ENCODE measurements around the gene PGAP3. TPM values are rescaled to one million over a fixed set of nuclear protein-coding genes. Genes with fewer than 3 reads are reported as not detected.
A peak's percentile ranks its signal among the peaks of the same experiment; 100 is the strongest.

Gene PGAP3
- total and polyA plus RNA-seq, 2 of the 4 experiments (the other 2 are of a cell fraction), result 4.3 to 9.8 TPM

GRCh38 chr17:39687101-39687545 lies 734 bp downstream of the PGAP3 start:
- CTCF ChIA-PET, result interaction anchor here (1.0 to 1.5 kb wide), 5 partner anchors 12 to 66 kb away, joined by 3 to 5 read pairs (median 3); no protein-coding TSS in a partner anchor
- Histone ChIP-seq H3K56ac (ENCODE audit: extremely low read depth, insufficient read depth, low read length) (no peak overlapping the region), H3K14ac (replicated peaks; ENCODE audit: low read depth, low read length) (0 out of 2 replicates have a peak overlapping the region, but pooled peaks have one; percentile 23), H2AFZ (replicated peaks; ENCODE audit: low read length, poor library complexity) (peak overlapping the region; percentile 83), H4K5ac (ENCODE audit: low read depth, low read length) (peak overlapping the region; percentile 94), H3K23ac (ENCODE audit: low read depth, low read length) (no peak overlapping the region), H3K79me1 (ENCODE audit: low read depth in 1 of 2, low read length in 2 of 2) (peaks cover 8 to 16% of the 10 kb centered on the region in 2 experiments), H4K91ac (ENCODE audit: insufficient read depth, low read depth, low read length) (0 out of 2 replicates have a peak overlapping the region, but pooled peaks have one; percentile 37), H3K4ac (ENCODE audit: low read depth, low read length) (peak overlapping the region; percentile 57), H2BK120ac (ENCODE audit: low read depth, low read length) (no peak overlapping the region), H3K9me3 (ENCODE audit: control insufficient read depth, insufficient read depth, low read length) (no peaks in the 10 kb centered on the region), H2BK20ac (ENCODE audit: low read depth, low read length) (no peak overlapping the region), H4K20me1 (ENCODE audit: insufficient read depth, low read length) (no peaks in the 10 kb centered on the region), H3K4me2 (ENCODE audit: low read depth, low read length) (peak overlapping the region; percentile 71), H3K18ac (ENCODE audit: low read depth, low read length) (no peak overlapping the region), H3K4me1 (ENCODE audit: control insufficient read depth, insufficient read depth, low read length) (peaks cover 9% of the 10 kb centered on the region), H2BK15ac (ENCODE audit: low read depth, low read length) (no peak overlapping the region), H3K9me1 (ENCODE audit: insufficient read depth, low read length) (peaks cover 8% of the 10 kb centered on the region), H3K36me3 (ENCODE audit: control insufficient read depth, insufficient read depth, low read length) (peaks cover 7% of the 10 kb centered on the region), H3K4me3 (ENCODE audit: insufficient read depth, low read depth, low read length) (peak overlapping the region; percentile 81; the same call in 1 of the 2 replicates), H3K27me3 (ENCODE audit: control insufficient read depth, insufficient read depth, low read length) (no peaks in the 10 kb centered on the region), H2AK9ac (replicated peaks; ENCODE audit: low read depth, low read length, poor library complexity) (no peak overlapping the region), H2BK5ac (ENCODE audit: low read depth, low read length, poor library complexity, severe bottlenecking) (no peak overlapping the region), H2AK5ac (ENCODE audit: low read depth, low read length) (no peak overlapping the region), H4K8ac (ENCODE audit: low read depth in 2 of 2, low read length in 2 of 2) (peak overlapping the region; percentile 98 to 99), H3K9ac (ENCODE audit: low read depth, low read length) (no peak overlapping the region), H3K27ac (ENCODE audit: insufficient read depth, low read length) (no peak overlapping the region)
- intact Hi-C loops (cut with micrococcal nuclease), result no loop called here
- no peak for TF ChIP-seq BHLHE40 (IDR thresholded peaks at IDR 0.05; ENCODE audit: low read depth, low read length)
- TF ChIP-seq FOS (IDR thresholded peaks at IDR 0.05; ENCODE audit: low read depth, low read length), result no peak
- no peak for TF ChIP-seq MAFK (IDR thresholded peaks at IDR 0.05; ENCODE audit: low read depth, low read length)
- no peak for TF ChIP-seq CEBPB (IDR thresholded peaks at IDR 0.05; ENCODE audit: low read depth, low read length)
- no peak for TF ChIP-seq NFE2L2 (IDR thresholded peaks at IDR 0.05; ENCODE audit: low read depth, low read length)
- no peak for TF ChIP-seq RCOR1 (IDR thresholded peaks at IDR 0.05; ENCODE audit: insufficient replicate concordance, low read length)
- no peak for TF ChIP-seq USF2 (IDR thresholded peaks at IDR 0.05; ENCODE audit: low read depth, low read length)
- no peak for TF ChIP-seq CTCF (conservative IDR thresholded peaks at IDR 0.05; ENCODE audit: low read depth, low read length)
- no peak for TF ChIP-seq MXI1 (IDR thresholded peaks at IDR 0.05; ENCODE audit: borderline replicate concordance, low read depth, low read length)
- no peak for TF ChIP-seq ELK1 (IDR thresholded peaks at IDR 0.05; ENCODE audit: borderline replicate concordance, low read depth, low read length)
- TF ChIP-seq MAZ (IDR thresholded peaks at IDR 0.05; ENCODE audit: borderline replicate concordance, low read depth, low read length), result no peak
- TF ChIP-seq RAD21 (IDR thresholded peaks at IDR 0.05; ENCODE audit: low read length), result no peak
- ATAC-seq (ENCODE audit: low read depth) (no peak), DNase-seq (no peak)
- BruUV-seq (replicated peaks), result no TSS peak
- dilution Hi-C loops (cut with HindIII; ENCODE audit: low sequenced_read_pairs, unreplicated experiment), result no loop called here
- POLR2A ChIA-PET (ENCODE audit: unreplicated experiment), result no interaction called here
- in situ Hi-C loops (cut with MboI; ENCODE audit: low sequenced_read_pairs), result no loop called here
- no CpG with 5 or more reads among the region's 6 CpGs for WGBS, 2 experiments (ENCODE audit: extremely low coverage in 2 of 2, insufficient read length in 1 of 2)

All from IMR-90 (cell line).